GM19455 (cell line): ENCODE data around the gene C2orf69.
A peak's percentile ranks its signal among the peaks of the same experiment; 100 is the strongest.

Experiments used
- ATAC-seq: cut with Tn5 transposase; IDR thresholded peaks from one replicate; pipeline ENCODE4 v1.9.1; 2021; ENCODE audit not compliant: unreplicated experiment

The C2orf69 gene

DNA sequence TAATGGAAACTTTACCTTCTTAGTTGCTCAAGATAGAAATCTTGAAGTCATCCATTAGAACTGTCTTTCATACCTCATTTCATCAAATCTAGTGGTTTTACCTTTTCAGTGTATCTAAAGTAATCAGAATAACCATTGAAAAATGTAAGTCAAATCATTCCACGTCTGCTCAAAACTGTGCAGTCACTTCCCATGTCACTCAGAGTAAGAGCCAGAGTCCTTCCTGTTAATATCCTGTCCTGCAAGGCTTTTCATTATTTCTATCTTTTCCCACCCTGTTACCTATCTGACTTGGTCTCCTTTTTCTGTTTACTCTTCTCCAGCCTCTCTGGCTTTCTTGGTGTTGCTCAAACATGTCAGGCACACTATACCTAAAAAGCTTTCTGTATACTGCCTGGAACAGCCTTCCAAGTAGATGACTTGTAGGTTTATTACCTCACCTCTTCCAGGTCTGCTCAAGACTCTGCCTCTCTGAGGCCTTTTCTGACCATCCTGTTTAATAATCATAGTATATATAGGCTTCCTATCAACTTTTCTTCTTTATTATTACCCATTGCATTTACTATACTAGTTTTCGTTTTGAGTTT, 3.4 kb downstream of the C2orf69 start:
- ATAC-seq = no peak

- ATAC-seq = no peak
Observed at GRCh38 chr2:199916980-199917379, 5.9 kb downstream of the C2orf69 start.

GRCh38 chr2:199922856-199923255, 11.8 kb downstream of the C2orf69 start:
- no peak for ATAC-seq

- ATAC-seq = no peak
Observed at GRCh38 chr2:199923924-199924323, 12.8 kb downstream of the C2orf69 start.

- ATAC-seq = no peak
Observed at GRCh38 chr2:199926806-199927205, 15.7 kb downstream of the C2orf69 start.

DNA sequence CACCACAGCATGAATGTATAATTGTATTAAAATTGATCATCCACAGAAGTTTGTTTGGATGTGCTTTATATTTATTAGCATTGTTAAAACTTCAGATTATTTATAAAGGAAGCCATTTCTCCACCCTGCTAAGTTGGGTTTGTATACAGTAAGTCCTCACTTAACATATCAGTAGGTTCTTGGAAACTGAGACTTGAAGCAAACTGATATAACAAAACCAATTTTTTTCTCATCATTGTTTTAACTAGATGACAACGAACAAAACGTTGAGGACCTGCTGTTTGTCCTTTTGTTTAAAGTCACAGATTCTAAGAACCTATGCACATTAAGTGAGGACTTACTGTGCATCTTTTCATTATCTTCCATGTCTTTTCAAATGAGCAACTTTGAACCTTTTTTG, 17.1 kb downstream of the C2orf69 start:
- no peak for ATAC-seq

DNA sequence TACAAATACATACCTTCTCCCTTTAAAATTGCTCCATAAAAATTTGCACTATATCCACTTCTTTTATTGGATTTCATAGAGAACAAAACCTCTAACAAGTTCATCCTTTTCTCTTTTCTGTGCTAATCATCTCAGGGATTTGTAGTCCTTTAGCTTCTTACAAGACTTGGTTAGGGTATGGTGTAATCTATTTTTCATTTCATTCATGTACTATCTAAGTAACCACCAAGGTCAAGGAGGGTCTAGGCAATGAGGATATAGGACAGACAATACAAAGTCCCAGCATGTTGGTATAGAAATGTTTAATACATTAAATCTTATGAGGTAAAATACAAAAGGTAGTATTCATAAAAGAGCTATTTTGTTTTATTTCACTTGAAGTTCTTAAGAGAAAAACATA, 17.5 kb downstream of the C2orf69 start:
- no peak for ATAC-seq

GRCh38 chr2:199929262-199929661, 18.2 kb downstream of the C2orf69 start:
- ATAC-seq = no peak

GRCh38 chr2:199932312-199932855, 21.3 kb downstream of the C2orf69 start:
- ATAC-seq = no peak

GRCh38 chr2:199933466-199933865, 22.4 kb downstream of the C2orf69 start:
- no peak for ATAC-seq

DNA sequence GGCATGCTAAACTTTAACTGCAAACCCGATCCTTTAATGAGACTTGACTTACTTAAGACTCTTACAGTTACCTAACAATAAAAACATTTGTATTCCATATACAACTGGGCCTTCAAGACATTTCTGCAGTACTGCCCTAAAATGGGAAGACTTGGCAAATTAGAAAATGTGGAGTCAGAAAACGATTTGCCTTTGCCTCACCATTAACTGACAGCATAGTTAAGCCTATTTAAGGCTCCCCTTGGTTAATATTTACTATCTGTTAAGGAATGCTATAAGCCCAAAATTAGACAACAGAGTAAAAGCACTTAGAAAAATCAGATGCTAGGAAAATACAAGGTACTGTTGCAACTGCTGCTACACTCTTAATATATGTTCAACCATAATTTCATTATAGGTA, 25.5 kb downstream of the C2orf69 start:
- ATAC-seq = no peak

DNA sequence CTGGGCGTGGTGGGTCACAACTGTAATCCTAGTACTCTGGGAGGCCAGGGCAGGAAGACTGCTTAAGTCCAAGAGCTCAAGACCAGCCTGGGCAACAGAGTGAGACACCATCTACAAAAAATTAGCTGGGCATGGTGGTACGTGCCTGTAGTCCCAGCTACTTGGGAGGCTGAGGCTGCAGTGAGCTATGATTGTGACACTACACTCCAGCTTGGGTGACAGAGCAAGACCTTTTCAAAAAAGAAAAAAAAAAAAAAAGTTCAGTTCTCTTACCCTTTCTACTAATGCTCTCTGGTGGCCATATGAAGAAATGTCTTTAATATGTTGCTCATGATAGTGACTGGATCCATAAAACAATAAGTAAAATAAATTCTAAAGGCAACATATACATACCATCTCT, 29.3 kb downstream of the C2orf69 start:
- no peak for ATAC-seq

- no peak for ATAC-seq
Observed at GRCh38 chr2:199943373-199943772, 32.3 kb downstream of the C2orf69 start.

DNA sequence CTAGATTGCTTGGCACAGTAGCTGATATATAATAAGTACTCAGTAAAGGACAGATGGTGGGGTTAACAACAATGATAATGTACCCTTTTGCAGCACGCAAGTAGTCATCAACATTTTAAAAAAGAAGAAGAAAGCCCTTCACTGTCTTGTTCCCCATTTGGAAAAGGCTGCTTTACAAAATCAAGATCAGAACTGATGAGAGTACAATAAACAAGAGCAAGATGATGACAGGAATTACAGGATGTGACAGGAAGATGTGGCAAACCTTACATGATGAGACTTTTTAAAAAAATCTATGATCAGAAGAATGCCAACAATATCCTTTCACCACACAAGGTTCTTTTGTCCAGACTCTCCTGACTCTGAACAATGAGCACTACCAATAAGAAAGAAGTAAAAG, 35.1 kb downstream of the C2orf69 start:
- ATAC-seq = no peak

DNA sequence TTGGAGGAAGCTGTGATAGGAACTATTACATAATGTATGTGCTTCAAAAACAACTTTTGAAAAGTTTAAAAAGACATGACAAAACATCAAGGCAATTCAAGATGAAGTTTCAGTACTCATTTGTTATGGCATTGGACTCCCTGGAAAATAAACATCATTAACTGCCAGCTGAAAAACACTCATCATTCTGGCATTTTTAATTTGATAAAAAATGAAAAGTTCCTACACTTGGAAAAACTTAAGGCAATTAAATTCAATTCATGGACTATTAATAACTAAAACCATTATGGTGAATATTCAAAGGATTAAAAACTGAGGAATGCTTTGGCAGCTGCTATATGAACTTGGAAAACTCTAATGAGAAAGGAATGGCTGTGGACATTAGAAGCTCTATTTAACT, 35.7 kb downstream of the C2orf69 start:
- no peak for ATAC-seq

- no peak for ATAC-seq
Observed at GRCh38 chr2:199950396-199950795, 39.3 kb downstream of the C2orf69 start.

- ATAC-seq = no peak
Observed at GRCh38 chr2:199951023-199951422, 39.9 kb downstream of the C2orf69 start.

- ATAC-seq = peak; percentile 47
Observed at GRCh38 chr2:199955007-199955338, 43.9 kb downstream of the C2orf69 start.

GRCh38 chr2:199955339-199956061, 44.4 kb downstream of the C2orf69 start, which contains the start of the genes MAIP1 and TYW5:
MAIP1 (plus strand) TSS chr2:199955582; CDS start chr2:199955799, 217 bp downstream.
TYW5 (minus strand) TSS chr2:199955491; CDS start chr2:199955470, 21 bp downstream.
- peak; percentile 88 for ATAC-seq

GRCh38 chr2:199956062-199956380, 44.9 kb downstream of the C2orf69 start:
- peak; percentile 6 for ATAC-seq

- no peak for ATAC-seq
Observed at GRCh38 chr2:199958014-199958413, 46.9 kb downstream of the C2orf69 start.

DNA sequence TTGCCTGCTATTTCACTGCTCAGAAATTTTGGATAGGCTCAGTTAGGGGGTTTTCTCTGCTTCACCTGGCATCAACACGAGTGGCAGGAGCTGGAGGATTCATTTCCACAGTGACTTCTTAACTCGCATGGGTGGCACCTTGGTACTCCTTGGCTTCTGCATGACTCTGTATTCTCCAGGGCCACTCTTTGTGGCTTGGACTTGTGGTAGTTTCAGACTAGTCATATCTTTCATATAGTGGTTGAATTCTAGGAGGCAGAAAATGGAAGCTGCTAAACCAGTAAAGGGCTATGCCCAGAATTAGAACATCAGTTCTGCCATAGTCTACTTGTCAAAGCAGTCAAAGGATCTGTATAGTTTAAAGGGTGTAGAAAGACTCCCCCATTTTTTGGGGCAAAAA, 51.1 kb downstream of the C2orf69 start:
- ATAC-seq = no peak

DNA sequence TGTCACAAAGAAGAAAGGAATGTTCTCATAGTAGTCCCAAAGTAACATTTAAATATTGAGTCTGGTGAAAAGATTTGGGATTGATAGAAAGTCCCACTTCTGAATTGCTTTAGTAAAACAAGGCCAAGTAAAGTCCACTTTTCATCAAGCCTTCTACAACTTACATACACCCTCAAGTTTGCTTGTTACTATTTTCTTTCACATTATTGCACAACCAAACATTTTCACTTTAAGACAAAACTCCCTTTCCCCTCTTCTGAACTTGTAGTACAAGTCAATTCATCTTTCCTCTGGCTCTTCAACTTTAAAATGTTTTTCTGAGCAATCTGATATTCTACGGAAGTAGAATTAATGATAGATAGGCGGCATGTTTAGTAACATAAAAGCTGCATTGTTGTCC, 55.3 kb downstream of the C2orf69 start:
- ATAC-seq = no peak
